KMS-11 (cell line): ENCODE measurements around the gene GALNT10.

Experiments
- H2AFZ ChIP-seq: fragments of 200-600 bp; sonication (generic); 2 replicates; pipeline ENCODE4 v1.6.1; 2016; ENCODE audit warnings: antibody characterized with exemption, mixed run types, low read depth
- H3K27ac ChIP-seq: fragments of 200-600 bp; sonication (generic); 2 replicates; pipeline ENCODE4 v1.6.1; 2016; ENCODE audit warnings: mild to moderate bottlenecking, mixed run types
- H3K27me3 ChIP-seq: fragments of 200-600 bp; sonication (generic); 2 replicates; pipeline ENCODE4 v1.6.1; 2017; ENCODE audit warnings: mild to moderate bottlenecking, low read depth, mixed run types, moderate library complexity; ENCODE audit not compliant: insufficient read depth
- H3K36me3 ChIP-seq: fragments of 200-600 bp; sonication (generic); 2 replicates; pipeline ENCODE4 v1.6.1; 2017; ENCODE audit warnings: mild to moderate bottlenecking, mixed run types; ENCODE audit not compliant: insufficient read depth
- H3K4me1 ChIP-seq: fragments of 200-600 bp; sonication (generic); 2 replicates; pipeline ENCODE4 v1.6.1; 2016; ENCODE audit warnings: mild to moderate bottlenecking, low read depth, mixed run types; ENCODE audit not compliant: poor library complexity, severe bottlenecking
- H3K4me2 ChIP-seq: fragments of 200-600 bp; sonication (generic); 2 replicates; pipeline ENCODE4 v1.7.0; 2016; ENCODE audit warnings: mild to moderate bottlenecking, mixed run types
- H3K4me3 ChIP-seq: fragments of 200-600 bp; sonication (generic); IDR thresholded peaks from 2 replicates; pipeline ENCODE4 v1.6.1; 2017; ENCODE audit warnings: low read depth, low read length, mixed read lengths; ENCODE audit not compliant: insufficient read depth
- H3K79me2 ChIP-seq: fragments of 200-600 bp; sonication (generic); 2 replicates; pipeline ENCODE4 v1.6.1; 2016; ENCODE audit warnings: low read depth, mixed run types; ENCODE audit not compliant: insufficient read depth
- H3K9ac ChIP-seq: fragments of 200-600 bp; sonication (generic); 2 replicates; pipeline ENCODE4 v1.6.1; 2016; ENCODE audit warnings: mild to moderate bottlenecking, mixed run types
- H4K20me1 ChIP-seq: fragments of 200-600 bp; sonication (generic); 2 replicates; pipeline ENCODE4 v1.6.1; 2016; ENCODE audit warnings: mild to moderate bottlenecking, mixed run types; ENCODE audit not compliant: insufficient read depth
- TF ChIP-seq, protein P1 (sequence below): fragments of 200-600 bp; sonication (generic); conservative IDR thresholded peaks from 2 replicates; pipeline ENCODE4 v1.6.1; 2017; ENCODE audit warnings: low read depth, mild to moderate bottlenecking, antibody characterized with exemption, low read length, moderate library complexity, mixed read lengths

GALNT10 gene

DNA sequence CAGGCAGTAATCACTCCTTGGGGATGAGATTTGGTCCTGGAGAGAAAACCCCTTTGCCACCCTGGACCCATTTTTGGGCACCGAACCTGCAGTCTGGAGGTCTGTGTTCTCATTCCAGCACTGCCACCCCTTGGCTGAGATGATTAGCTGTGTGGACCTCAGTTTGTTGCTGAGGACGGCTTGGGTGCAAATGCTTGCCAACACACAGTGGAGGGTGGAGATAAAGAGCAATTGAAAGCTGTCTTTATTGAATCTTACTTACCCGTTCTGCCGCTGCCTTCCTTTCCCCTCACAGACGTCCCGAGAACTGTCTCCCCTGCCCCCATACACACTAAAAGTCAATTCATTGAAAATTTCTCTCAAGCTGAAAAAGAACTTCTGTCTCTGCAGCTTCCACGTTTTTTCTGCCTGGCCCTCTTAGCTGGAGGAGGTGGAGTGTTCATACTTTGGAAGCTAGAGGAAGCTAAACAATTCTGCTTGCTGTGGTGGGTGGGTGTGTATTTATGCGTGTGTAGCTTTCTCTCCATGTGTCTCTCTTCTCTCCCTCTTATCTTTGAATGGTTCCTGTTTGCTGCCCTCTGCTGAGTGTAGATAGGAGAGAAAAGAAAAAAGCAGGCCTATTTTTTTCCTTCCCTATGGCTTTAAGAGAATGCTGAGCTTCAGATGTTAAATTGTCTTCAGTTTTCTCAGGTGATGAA is 6.6 kb downstream of the GALNT10 start:
- TF ChIP-seq, protein P1, sequence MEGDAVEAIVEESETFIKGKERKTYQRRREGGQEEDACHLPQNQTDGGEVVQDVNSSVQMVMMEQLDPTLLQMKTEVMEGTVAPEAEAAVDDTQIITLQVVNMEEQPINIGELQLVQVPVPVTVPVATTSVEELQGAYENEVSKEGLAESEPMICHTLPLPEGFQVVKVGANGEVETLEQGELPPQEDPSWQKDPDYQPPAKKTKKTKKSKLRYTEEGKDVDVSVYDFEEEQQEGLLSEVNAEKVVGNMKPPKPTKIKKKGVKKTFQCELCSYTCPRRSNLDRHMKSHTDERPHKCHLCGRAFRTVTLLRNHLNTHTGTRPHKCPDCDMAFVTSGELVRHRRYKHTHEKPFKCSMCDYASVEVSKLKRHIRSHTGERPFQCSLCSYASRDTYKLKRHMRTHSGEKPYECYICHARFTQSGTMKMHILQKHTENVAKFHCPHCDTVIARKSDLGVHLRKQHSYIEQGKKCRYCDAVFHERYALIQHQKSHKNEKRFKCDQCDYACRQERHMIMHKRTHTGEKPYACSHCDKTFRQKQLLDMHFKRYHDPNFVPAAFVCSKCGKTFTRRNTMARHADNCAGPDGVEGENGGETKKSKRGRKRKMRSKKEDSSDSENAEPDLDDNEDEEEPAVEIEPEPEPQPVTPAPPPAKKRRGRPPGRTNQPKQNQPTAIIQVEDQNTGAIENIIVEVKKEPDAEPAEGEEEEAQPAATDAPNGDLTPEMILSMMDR = 0 out of 2 replicates have a peak, but pooled peaks have one; percentile 10

DNA sequence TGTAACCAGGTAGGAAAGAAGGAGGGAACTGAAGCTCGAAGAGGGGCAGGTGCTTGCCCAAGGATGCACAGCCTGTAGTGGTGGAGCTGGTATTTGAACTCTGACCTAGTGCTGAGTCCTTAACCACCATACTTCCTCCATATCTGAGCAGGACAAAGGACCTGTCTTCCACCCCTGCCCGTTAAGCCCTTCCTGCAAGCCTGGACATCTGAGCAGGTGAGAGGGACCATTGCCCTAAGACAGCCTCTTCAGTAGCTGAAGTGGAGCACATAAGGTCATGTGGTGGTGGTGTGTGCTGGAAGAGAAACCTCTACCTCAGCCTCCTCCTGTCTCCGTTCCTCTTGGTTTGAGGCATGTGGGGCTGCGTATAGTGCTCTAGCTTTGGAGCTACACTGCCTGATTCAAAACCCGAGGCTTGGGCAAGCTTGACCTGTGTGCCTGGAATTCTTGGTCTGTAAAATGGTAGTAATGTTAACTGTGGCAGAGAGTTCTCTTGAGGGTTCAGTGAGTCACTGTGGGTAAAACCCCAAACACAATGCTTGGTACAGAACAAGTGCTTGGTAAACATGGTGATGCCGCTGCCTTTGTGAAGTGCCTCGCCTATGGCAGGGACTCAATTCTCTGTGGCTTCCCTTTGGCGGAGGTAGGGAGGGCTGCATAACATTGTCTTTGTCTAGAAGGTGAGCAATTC is 7.4 kb downstream of the GALNT10 start:
- Histone ChIP-seq H3K4me3 (no peak overlapping the region), H3K4me1 (peaks cover 67% of the 10 kb centered on the region), H2AFZ (peak overlapping the region; percentile 18; the same call in 1 of the 2 replicates), H3K36me3 (no peaks in the 10 kb centered on the region), H3K27me3 (no peaks in the 10 kb centered on the region), H3K27ac (peak overlapping the region; percentile 77), H3K9ac (peak overlapping the region; percentile 18; the same call in 1 of the 2 replicates), H3K4me2 (peak overlapping the region; percentile 72), H3K79me2 (peaks cover 13% of the 10 kb centered on the region; the same call in 1 of the 2 replicates), H4K20me1 (no peaks in the 10 kb centered on the region)
- TF ChIP-seq, protein P1 = no peak

More for the DNA sequence above, 6.6 kb downstream of the GALNT10 start:
- Histone ChIP-seq H3K27me3 (no peaks in the 10 kb centered on the region), H3K4me3 (no peak overlapping the region), H3K9ac (no peak overlapping the region), H3K4me1 (peaks cover 59% of the 10 kb centered on the region), H3K27ac (peak overlapping the region; percentile 77), H2AFZ (no peak overlapping the region), H3K36me3 (no peaks in the 10 kb centered on the region), H3K79me2 (peaks cover 13% of the 10 kb centered on the region; the same call in 1 of the 2 replicates), H3K4me2 (peak overlapping the region; percentile 72), H4K20me1 (no peaks in the 10 kb centered on the region)

DNA sequence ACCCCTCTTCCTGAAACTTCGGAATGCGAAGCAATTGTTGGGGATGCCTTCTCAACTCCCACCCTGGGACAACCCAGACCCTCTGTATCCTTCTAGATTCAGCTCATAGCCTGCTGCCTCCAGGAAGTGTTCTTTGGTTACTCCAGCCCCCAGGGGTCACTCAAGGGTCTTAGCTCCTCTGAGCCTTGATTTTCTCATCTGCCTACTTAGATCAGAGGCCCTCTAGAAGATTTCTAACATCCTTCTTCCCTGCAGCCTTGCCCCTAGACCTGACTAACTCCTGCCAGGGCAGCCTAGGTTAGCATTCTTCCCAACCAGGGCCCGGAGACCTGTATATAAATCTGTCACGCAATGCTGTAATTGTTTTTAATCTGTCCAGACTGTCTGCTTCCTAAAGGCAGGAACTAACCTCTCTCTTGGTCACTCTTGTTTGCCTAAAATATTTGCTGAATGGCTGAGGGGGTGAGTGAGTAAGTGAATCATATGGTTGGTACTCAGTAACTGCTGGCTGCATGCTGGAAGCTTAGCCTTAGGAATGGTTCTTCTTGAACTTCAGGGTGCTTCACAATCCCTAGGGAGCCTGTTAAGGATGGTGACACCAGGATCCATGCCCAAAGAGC is 8.2 kb downstream of the GALNT10 start:
- H3K27ac ChIP-seq = peak overlapping the region; percentile 77
- H3K4me2 ChIP-seq = peak overlapping the region; percentile 72
- H3K4me1 ChIP-seq = peaks cover 74% of the 10 kb centered on the region
- no peak overlapping the region for H2AFZ ChIP-seq
- TF ChIP-seq, protein P1 = no peak
- no peaks in the 10 kb centered on the region for H3K27me3 ChIP-seq
- no peaks in the 10 kb centered on the region for H4K20me1 ChIP-seq
- no peak overlapping the region for H3K9ac ChIP-seq
- peaks cover 13% of the 10 kb centered on the region; the same call in 1 of the 2 replicates for H3K79me2 ChIP-seq
- no peak overlapping the region for H3K4me3 ChIP-seq
- no peaks in the 10 kb centered on the region for H3K36me3 ChIP-seq

DNA sequence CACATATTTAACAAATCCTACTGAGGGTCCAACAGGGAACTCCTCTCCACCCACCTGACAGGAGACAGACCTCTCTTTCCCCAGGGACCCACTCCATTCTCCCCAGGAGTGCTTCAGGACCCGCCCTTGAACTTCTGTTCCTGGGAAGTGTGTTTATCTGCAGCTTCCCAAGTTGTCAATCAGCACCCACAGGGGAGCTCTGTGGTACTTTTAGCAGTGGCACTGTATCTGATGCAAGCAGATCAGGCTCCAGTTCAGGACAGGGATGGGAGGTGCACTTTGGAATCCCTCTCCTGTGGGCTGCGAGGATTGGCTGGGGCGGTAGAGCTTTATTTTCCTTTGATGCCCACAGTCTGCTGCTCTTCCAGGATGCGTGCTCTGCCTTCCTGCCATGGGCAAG is 8.7 kb downstream of the GALNT10 start:
- peak overlapping the region; percentile 77; the same call in 1 of the 2 replicates for H3K27ac ChIP-seq
- H3K4me1 ChIP-seq = peaks cover 76% of the 10 kb centered on the region
- no peak overlapping the region for H2AFZ ChIP-seq
- no peak overlapping the region for H3K4me3 ChIP-seq
- no peaks in the 10 kb centered on the region for H3K27me3 ChIP-seq
- H3K36me3 ChIP-seq = no peaks in the 10 kb centered on the region
- no peak overlapping the region for H3K9ac ChIP-seq
- H4K20me1 ChIP-seq = no peaks in the 10 kb centered on the region
- H3K4me2 ChIP-seq = peak overlapping the region; percentile 72; the same call in 1 of the 2 replicates
- peaks cover 13% of the 10 kb centered on the region; the same call in 1 of the 2 replicates for H3K79me2 ChIP-seq
- TF ChIP-seq, protein P1 = no peak
